Motor neuron (in vitro differentiated cells): ENCODE data around the gene CDH22. TPM values are rescaled to one million over a fixed set of nuclear protein-coding genes. Genes with fewer than 3 reads are reported as not detected.
A peak's percentile ranks its signal among the peaks of the same experiment; 100 is the strongest.

Experiments
- ATAC-seq, 8 experiments: fragments of 200-7000 bp; cut with Tn5 transposase; replicated peaks in 6 of 8; 2 replicates each; pipeline ENCODE4 v1.8.0; 2021; ENCODE audit warnings: mild to moderate bottlenecking in 8 of 8, moderate library complexity in 8 of 8
- H3K27ac ChIP-seq, 2 donors: fragments of 250-450 bp; sonication (Bioruptor Pico); 2 replicates each; pipeline ENCODE4 v1.9.0; 2021; ENCODE audit warnings: antibody characterized with exemption in 2 of 2, mild to moderate bottlenecking in 2 of 2, moderate library complexity in 1 of 2
- H3K4me1 ChIP-seq, 2 donors: fragments of 250-450 bp; sonication (Bioruptor Pico); replicated peaks in 1 of 2; 2 replicates each; pipeline ENCODE4 v1.6.1; 2021; ENCODE audit warnings: antibody characterized with exemption in 2 of 2, mild to moderate bottlenecking in 2 of 2, moderate library complexity in 1 of 2
- H3K4me3 ChIP-seq, 5 donors: fragments of 250-450 bp; sonication (Bioruptor Pico); 2 replicates each; pipeline ENCODE4 v1.9.0; 2021; ENCODE audit warnings: antibody characterized with exemption in 5 of 5, mild to moderate bottlenecking in 5 of 5, moderate library complexity in 4 of 5
- WGBS, 10 experiments: fragments of 450-650 bp; shearing (Covaris generic); methylation state at CpG; one replicate each; pipeline ENCODE4 v1.0.0; 2022; 5-methylcytosine and 5-hydroxymethylcytosine counted together
- in situ Hi-C, 9 experiments: fragments of 400-800 bp; cut with MboI; loops; one replicate each; pipeline ENCODE4 v1.15.0; 2021; ENCODE audit warnings: low sequenced_read_pairs in 9 of 9, low pct_unique_long_range_greater_than_20kb in 2 of 9; ENCODE audit not compliant: unreplicated experiment in 9 of 9
- total RNA-seq, 8 experiments: library from RNA; unstranded; fragments of 300-600 nt; gene quantifications; 2 replicates each; pipeline versions ENCODE4 v1.2.3 to v1.2.4, GENCODE V29; 2022

The CDH22 gene
- total RNA-seq, 8 experiments from 2014 or later, result 0.36 to 4.4 (median 2.3) TPM

DNA sequence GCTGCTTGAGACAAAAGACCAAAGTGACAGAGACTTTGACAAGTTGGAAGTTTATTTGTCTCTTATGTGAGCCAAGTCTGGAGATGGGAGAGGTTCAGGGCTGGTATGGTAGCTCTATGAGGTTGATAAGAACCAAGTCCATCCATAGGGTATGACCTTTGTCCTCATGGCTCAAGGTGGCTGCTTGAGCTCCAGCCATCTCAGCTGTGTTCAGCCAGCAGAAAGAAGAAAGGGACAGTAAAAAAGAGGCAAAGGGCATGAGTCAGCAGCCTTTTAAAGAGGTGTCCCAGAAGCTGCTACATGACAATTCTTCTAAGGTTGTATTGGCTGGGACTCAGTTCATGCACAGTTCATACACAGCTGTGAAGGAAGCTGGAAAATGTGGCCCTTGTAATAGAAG lies 141.2 kb downstream of the CDH22 start:
- in situ Hi-C loops, result no loop called here
- H3K27ac ChIP-seq, result no peak overlapping the region
- H3K4me3 ChIP-seq, result no peak overlapping the region
- ATAC-seq, result no peak
- peaks cover 32 to 40% of the 10 kb centered on the region in 2 donors for H3K4me1 ChIP-seq

GRCh38 chr20:46164254-46164653 lies 144.0 kb downstream of the CDH22 start:
- Histone ChIP-seq H3K4me3 (no peak overlapping the region), H3K27ac (no peak overlapping the region), H3K4me1 (peaks cover 20 to 26% of the 10 kb centered on the region in 2 donors)
- peak; percentile 38 to 97 (median 68) for ATAC-seq
- 51 to 80% methylated on average over 1 to 7 of the region's 7 CpGs; no CpG with 5 or more reads in 8 of the 10 experiments for WGBS, 10 experiments
- in situ Hi-C loops, result no loop called here

DNA sequence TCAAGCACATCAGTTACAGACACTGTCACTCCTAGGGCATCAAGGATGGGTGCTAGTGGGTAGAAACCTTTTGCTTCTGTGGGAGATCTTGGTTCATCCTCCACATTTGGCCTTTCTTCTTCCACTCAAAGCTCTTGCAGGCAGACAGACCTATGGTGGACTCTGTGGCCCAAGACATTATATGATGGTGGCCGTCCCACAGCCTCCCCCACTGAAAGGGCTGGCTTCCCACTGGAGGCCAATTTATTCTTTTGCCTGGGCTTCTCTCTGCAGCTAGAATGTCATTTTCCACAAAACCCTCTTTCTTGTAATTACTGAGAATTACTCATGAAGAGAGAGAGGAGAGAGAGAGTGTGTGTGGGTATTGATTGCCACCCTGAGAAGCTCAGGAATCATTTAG lies 146.4 kb downstream of the CDH22 start:
- no peak for ATAC-seq
- peaks cover 8 to 25% of the 10 kb centered on the region in 2 donors for H3K4me1 ChIP-seq
- H3K27ac ChIP-seq, result no peak overlapping the region
- in situ Hi-C loops, result no loop called here
- H3K4me3 ChIP-seq, result no peak overlapping the region
- WGBS, 10 experiments, result 20 to 83% (median 67%) methylated on average over 1 of the region's 1 CpG; no CpG with 5 or more reads in 5 of the 10 experiments

DNA sequence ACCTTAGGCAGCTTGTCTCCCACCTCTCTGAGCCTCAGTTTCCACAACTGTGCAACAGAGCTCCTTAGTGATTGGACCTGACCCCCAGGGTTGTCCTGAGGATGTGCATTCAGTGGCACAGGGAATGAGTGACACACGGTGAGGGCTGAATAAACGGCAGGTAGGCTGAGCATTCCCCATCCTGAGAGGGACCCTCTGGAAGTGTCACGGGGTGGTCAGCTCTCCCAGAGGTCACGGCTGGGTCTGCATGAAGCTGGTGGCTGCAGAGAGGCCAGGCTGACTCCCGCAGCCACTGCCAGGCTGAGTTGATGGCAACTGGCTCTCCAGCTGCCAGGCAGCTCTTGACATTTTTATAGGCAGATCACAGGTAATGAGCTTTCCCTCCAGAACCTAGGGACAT lies 147.6 kb downstream of the CDH22 start:
- in situ Hi-C loops, result no loop called here
- ATAC-seq, result no peak
- 0 to 73% (median 63%) methylated on average over 1 to 5 of the region's 5 CpGs; no CpG with 5 or more reads in 7 of the 10 experiments for WGBS, 10 experiments

GRCh38 chr20:46159101-46159897 lies 149.0 kb downstream of the CDH22 start:
- Histone ChIP-seq H3K27ac (no peak overlapping the region), H3K4me1 (peaks cover 5 to 22% of the 10 kb centered on the region in 2 donors), H3K4me3 (no peak overlapping the region)
- WGBS, 10 experiments, result 18 to 90% (median 67%) methylated on average over 1 to 5 of the region's 7 CpGs; no CpG with 5 or more reads in 3 of the 10 experiments
- no peak for ATAC-seq
- in situ Hi-C loops, result no loop called here

More for the DNA sequence above, 147.6 kb downstream of the CDH22 start:
- Histone ChIP-seq H3K4me3 (no peak overlapping the region), H3K27ac (no peak overlapping the region), H3K4me1 (peaks cover 8 to 25% of the 10 kb centered on the region in 2 donors)

DNA sequence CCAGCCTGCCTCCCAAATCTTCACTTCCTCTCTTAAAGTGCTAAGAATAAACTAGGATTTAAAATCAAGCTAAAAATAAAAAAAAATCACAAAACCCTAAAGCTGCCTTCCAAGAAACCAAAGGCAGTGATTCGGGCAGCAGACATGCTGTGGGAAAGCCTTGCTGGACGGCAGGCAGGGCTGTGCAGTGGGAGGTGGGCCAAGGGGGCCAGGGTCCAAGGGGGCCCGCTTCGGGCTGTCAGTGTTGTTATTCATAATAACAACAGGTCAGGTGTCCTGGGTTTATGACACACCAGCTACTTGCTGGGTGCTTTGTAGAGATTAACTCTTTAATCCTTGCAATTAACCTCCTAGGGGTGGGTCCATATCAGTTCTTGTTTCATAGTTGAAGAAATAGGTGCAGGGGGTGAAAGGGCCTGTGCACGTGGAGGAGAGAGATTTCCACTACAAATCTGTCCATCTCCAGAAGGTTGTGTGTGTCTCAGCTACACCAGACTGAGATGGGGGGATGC lies 149.8 kb downstream of the CDH22 start:
- WGBS, 10 experiments, result 20 to 60% (median 38%) methylated on average over 1 to 5 of the region's 5 CpGs; no CpG with 5 or more reads in 7 of the 10 experiments
- ATAC-seq, result no peak
- Histone ChIP-seq H3K4me3 (no peak overlapping the region), H3K4me1 (peaks cover 3 to 16% of the 10 kb centered on the region in 2 donors), H3K27ac (no peak overlapping the region)
- in situ Hi-C loops, result no loop called here

GRCh38 chr20:46157625-46158024 lies 150.7 kb downstream of the CDH22 start:
- ATAC-seq, result peak in 3 of 8 experiments; percentile 18 to 28 (median 21)
- Histone ChIP-seq H3K27ac (no peak overlapping the region), H3K4me1 (peaks cover 3 to 16% of the 10 kb centered on the region in 2 donors), H3K4me3 (no peak overlapping the region)
- 59 to 72% (median 64%) methylated on average over 2 to 5 of the region's 7 CpGs; no CpG with 5 or more reads in 5 of the 10 experiments for WGBS, 10 experiments
- in situ Hi-C loops, result no loop called here

DNA sequence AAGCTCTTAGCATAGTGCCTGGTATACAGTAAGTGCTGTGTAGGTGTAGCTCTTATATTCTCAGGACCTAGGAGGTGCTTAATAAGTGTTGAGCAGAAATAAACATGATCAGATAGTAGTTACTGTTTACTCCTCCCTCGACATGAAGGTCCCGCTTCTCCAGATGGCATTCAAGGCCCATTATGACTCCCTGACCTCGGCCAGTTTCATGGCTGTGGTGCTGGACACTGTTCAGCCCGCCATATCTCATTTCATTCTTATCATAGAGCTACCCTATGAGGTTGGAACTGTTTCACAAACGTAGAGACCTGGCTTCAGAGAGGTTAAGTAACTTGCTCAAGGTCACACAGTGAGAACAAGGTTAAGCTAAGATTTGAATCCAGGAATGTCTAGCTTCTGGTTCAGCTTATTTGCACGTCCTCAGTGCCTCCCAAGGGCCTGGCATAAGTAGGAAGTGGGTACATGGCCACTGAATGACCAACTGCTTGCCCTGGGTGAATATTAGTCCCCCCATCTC lies 151.2 kb downstream of the CDH22 start:
- 32 to 87% (median 66%) methylated on average over 2 to 4 of the region's 6 CpGs; no CpG with 5 or more reads in 2 of the 10 experiments for WGBS, 10 experiments
- in situ Hi-C loops, result no loop called here
- no peak for ATAC-seq
- peaks cover 3 to 16% of the 10 kb centered on the region in 2 donors for H3K4me1 ChIP-seq
- no peak overlapping the region for H3K27ac ChIP-seq
- H3K4me3 ChIP-seq, result no peak overlapping the region

DNA sequence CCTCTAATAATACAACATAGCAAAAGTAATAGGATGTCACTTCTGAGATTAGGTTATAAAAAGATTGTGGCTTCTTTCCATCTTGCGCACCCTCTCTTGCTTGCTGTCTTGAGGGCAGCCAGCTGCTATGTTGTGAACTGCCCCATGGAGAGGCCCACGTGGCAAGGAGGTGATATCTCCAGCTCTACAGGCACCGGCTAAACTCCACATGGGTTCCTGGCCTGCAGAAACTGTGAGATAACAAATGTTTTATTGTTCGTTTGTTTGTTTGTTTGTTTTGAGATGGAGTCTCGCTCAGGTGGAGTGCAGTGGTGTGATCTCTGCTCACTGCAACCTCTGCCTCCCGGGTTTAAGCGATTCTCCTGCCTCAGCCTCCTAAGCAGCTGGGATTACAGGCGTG lies 152.2 kb downstream of the CDH22 start:
- WGBS, 10 experiments, result 10 to 100% (median 75%) methylated on average over 1 to 6 of the region's 8 CpGs; no CpG with 5 or more reads in 1 of the 10 experiments
- Histone ChIP-seq H3K27ac (no peak overlapping the region), H3K4me1 (peaks cover 11 to 18% of the 10 kb centered on the region in 2 donors), H3K4me3 (no peak overlapping the region)
- no peak for ATAC-seq
- in situ Hi-C loops, result no loop called here

GRCh38 chr20:46154796-46155195 lies 153.5 kb downstream of the CDH22 start:
- WGBS, 10 experiments, result 11 to 100% (median 64%) methylated on average over 1 to 2 of the region's 2 CpGs; no CpG with 5 or more reads in 2 of the 10 experiments

GRCh38 chr20:46154305-46154704 lies 154.0 kb downstream of the CDH22 start:
- H3K4me1 ChIP-seq, result peaks cover 16 to 23% of the 10 kb centered on the region in 2 donors
- 0 to 100% (median 62%) methylated on average over 1 to 5 of the region's 5 CpGs; no CpG with 5 or more reads in 2 of the 10 experiments for WGBS, 10 experiments
- no peak overlapping the region for H3K4me3 ChIP-seq
- in situ Hi-C loops, result no loop called here
- no peak overlapping the region for H3K27ac ChIP-seq
- peak in 3 of 8 experiments; percentile 66 to 93 (median 81) for ATAC-seq

More at GRCh38 chr20:46154796-46155195, 153.5 kb downstream of the CDH22 start:
- in situ Hi-C loops, result no loop called here
- H3K27ac ChIP-seq, result no peak overlapping the region
- H3K4me1 ChIP-seq, result peaks cover 16 to 23% of the 10 kb centered on the region in 2 donors
- no peak for ATAC-seq
- no peak overlapping the region for H3K4me3 ChIP-seq

DNA sequence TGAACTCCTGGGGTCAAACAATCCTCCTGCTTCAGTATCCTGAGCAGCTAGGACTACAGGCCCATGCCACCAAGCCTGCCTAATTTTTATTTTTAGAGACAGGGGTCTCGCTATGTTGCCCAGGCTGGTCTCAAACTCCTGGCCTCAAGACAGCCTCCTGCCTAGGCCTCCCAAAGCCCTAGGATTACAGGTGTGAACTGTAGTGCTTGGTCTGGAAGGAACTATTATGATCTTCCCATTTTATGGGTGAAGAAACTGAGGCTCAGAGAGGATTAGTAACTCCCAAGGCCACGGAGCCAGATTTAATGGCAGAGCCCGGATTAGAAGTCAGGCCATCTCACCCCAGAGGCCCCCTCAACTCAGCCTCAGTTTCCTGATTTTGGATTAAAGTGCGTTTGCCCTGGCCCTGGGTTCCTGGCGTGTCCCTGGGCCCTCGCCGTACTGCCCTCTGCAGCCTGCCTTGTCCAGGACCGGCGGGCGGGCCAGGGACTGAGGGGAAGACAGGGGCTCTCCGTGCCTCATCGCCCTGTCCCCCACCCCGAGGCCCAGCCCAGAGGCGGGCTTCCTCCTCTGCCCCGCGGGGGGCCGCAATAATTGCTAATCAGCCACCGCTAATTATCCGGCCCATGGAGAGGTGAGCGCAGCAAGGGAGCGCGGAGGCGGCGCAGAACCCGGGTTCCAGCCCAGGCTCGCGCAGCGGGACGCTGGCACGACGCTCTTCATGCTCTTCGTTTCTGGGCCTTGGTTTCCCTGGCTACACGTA lies 155.3 kb downstream of the CDH22 start:
- 60 to 100% (median 86%) methylated on average over 1 to 7 of the region's 33 CpGs; no CpG with 5 or more reads in 4 of the 10 experiments for WGBS, 10 experiments
- Histone ChIP-seq H3K4me1 (peaks cover 16% of the 10 kb centered on the region in 2 donors), H3K4me3 (no peak overlapping the region), H3K27ac (no peak overlapping the region)
- no peak for ATAC-seq
- in situ Hi-C loops, result no loop called here

GRCh38 chr20:46151936-46152335 lies 156.4 kb downstream of the CDH22 start:
- Histone ChIP-seq H3K27ac (no peak overlapping the region), H3K4me3 (no peak overlapping the region), H3K4me1 (peaks cover 8 to 16% of the 10 kb centered on the region in 2 donors)
- no peak for ATAC-seq
- 0 to 100% (median 33%) methylated on average over 1 to 4 of the region's 7 CpGs; no CpG with 5 or more reads in 3 of the 10 experiments for WGBS, 10 experiments
- in situ Hi-C loops, result no loop called here
